Astrocyte (in vitro differentiated cells and primary cell): ENCODE measurements around the gene APBB1IP. TPM values are rescaled to one million over a fixed set of nuclear protein-coding genes. Genes with fewer than 3 reads are reported as not detected.
"Not testable (repeated sequence)": the region's sequence is repeated elsewhere in the genome, so short reads cannot be mapped to it uniquely, and the experiment has no call there.

Source experiments
- DNase-seq: peaks from one replicate; pipeline ENCODE4 v3.0.0-alpha.2; 2010; ENCODE audit warnings: low read depth
- FAIRE-seq: peaks from 2 replicates; lab custom pipeline; 2011; peaks lifted over from hg19 to GRCh38; lab: Jason Lieb, UNC
- H2AFZ ChIP-seq: 2 replicates; pipeline ENCODE4 v1.6.0; 2012; ENCODE audit warnings: low read depth, low read length, inconsistent platforms
- H3K27ac ChIP-seq: 2 replicates; pipeline ENCODE4 v1.5.1; 2011; ENCODE audit warnings: low read depth, low read length, inconsistent platforms
- H3K27me3 ChIP-seq: 2 replicates; pipeline ENCODE4 v1.6.0; 2011; ENCODE audit warnings: low read length, inconsistent platforms; ENCODE audit not compliant: insufficient read depth
- H3K36me3 ChIP-seq: 2 replicates; pipeline ENCODE4 v1.5.1; 2011; ENCODE audit warnings: low read length, inconsistent platforms; ENCODE audit not compliant: insufficient read depth
- H3K4me1 ChIP-seq: 2 replicates; pipeline ENCODE4 v1.5.1; 2011; ENCODE audit warnings: low read length, inconsistent platforms; ENCODE audit not compliant: insufficient read depth
- H3K4me2 ChIP-seq: 2 replicates; pipeline ENCODE4 v1.6.0; 2012; ENCODE audit warnings: low read length, inconsistent platforms
- H3K4me3 ChIP-seq: 2 replicates; pipeline ENCODE4 v1.5.1; 2011; ENCODE audit warnings: low read depth, mild to moderate bottlenecking, low read length, inconsistent platforms; ENCODE audit not compliant: insufficient read depth
- H3K79me2 ChIP-seq: 2 replicates; pipeline ENCODE4 v1.6.0; 2012; ENCODE audit warnings: mild to moderate bottlenecking, low read length, inconsistent platforms; ENCODE audit not compliant: insufficient read depth
- H3K9ac ChIP-seq: 2 replicates; pipeline ENCODE4 v1.6.0; 2012; ENCODE audit warnings: mild to moderate bottlenecking, low read length, inconsistent platforms
- H3K9me3 ChIP-seq: 2 replicates; pipeline ENCODE4 v1.5.1; 2012; ENCODE audit warnings: low read depth, mild to moderate bottlenecking, low read length, inconsistent platforms; ENCODE audit not compliant: insufficient read depth
- H4K20me1 ChIP-seq: 2 replicates; pipeline ENCODE4 v1.6.0; 2012; ENCODE audit warnings: low read length, inconsistent platforms; ENCODE audit not compliant: insufficient read depth
- H3K27ac Mint-ChIP-seq: one replicate; pipeline ENCODE4 v1.8.0; 2021; ENCODE audit warnings: mild to moderate bottlenecking, mixed read lengths; ENCODE audit not compliant: unreplicated experiment
- H3K27me3 Mint-ChIP-seq: one replicate; pipeline ENCODE4 v1.8.0; 2021; ENCODE audit warnings: low read depth, mixed read lengths; ENCODE audit not compliant: unreplicated experiment
- H3K36me3 Mint-ChIP-seq: one replicate; pipeline ENCODE4 v1.8.0; 2021; ENCODE audit warnings: low read depth, mixed read lengths; ENCODE audit not compliant: unreplicated experiment
- H3K4me1 Mint-ChIP-seq: one replicate; pipeline ENCODE4 v1.8.0; 2021; ENCODE audit warnings: low read depth, mixed read lengths; ENCODE audit not compliant: unreplicated experiment
- H3K4me3 Mint-ChIP-seq: one replicate; pipeline ENCODE4 v1.8.0; 2021; ENCODE audit warnings: mild to moderate bottlenecking, moderate library complexity, mixed read lengths; ENCODE audit not compliant: unreplicated experiment
- H3K9me3 Mint-ChIP-seq: one replicate; pipeline ENCODE4 v1.8.0; 2021; ENCODE audit warnings: mild to moderate bottlenecking, mixed read lengths; ENCODE audit not compliant: unreplicated experiment
- EZH2 ChIP-seq: IDR thresholded peaks from 2 replicates; pipeline ENCODE4 v1.6.1; 2012; ENCODE audit warnings: mild to moderate bottlenecking, low read length, inconsistent platforms; ENCODE audit not compliant: insufficient read depth
- total RNA-seq: library from RNA; stranded (reverse); gene quantifications from 2 replicates; pipeline ENCODE4 v1.2.1, GENCODE V29; 2021
- TF ChIP-seq, protein P1 (sequence below): IDR thresholded peaks from 2 replicates; pipeline ENCODE4 v1.5.1; 2011; ENCODE audit warnings: low read depth, mild to moderate bottlenecking, inconsistent platforms, low read length, moderate library complexity; ENCODE audit not compliant: insufficient read depth

The APBB1IP gene
- total RNA-seq, 1 donor from 2014 or later, result 0.23 TPM

DNA sequence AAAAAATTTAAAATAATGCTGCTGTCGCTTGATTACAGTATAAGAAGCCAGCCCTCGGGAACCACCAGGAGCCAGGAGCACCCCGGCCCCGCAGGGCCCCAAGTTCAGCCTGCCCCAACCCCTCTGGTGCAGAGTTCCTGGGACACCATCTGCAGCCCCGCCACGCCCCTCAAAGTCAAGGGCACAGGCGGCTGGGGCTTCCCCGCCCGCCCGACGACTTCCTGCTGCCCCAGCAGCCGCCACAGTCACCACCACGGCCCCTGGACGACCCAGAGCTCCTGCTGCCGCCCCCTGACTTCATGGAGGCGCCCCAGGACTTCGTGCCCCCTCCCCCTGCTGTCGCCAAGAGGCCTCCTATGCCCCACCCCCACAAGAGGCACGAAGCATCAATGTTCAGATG lies 155.8 kb downstream of the APBB1IP start:
- no peaks in the 10 kb centered on the region for H3K27me3 Mint-ChIP-seq
- Histone ChIP-seq H3K4me2 (no peak overlapping the region), H2AFZ (no peak overlapping the region), H3K27ac (no peak overlapping the region), H3K36me3 (no peaks in the 10 kb centered on the region), H3K27me3 (no peaks in the 10 kb centered on the region), H4K20me1 (no peaks in the 10 kb centered on the region), H3K79me2 (no peaks in the 10 kb centered on the region), H3K4me3 (no peak overlapping the region), H3K4me1 (no peaks in the 10 kb centered on the region), H3K9me3 (no peaks in the 10 kb centered on the region), H3K9ac (no peak overlapping the region)
- no peaks in the 10 kb centered on the region for H3K36me3 Mint-ChIP-seq
- no peak for FAIRE-seq
- no peak overlapping the region for H3K27ac Mint-ChIP-seq
- no peak for DNase-seq
- no peaks in the 10 kb centered on the region for H3K4me1 Mint-ChIP-seq
- H3K4me3 Mint-ChIP-seq, result no peak overlapping the region
- no peak for TF ChIP-seq EZH2
- TF ChIP-seq, protein P1, sequence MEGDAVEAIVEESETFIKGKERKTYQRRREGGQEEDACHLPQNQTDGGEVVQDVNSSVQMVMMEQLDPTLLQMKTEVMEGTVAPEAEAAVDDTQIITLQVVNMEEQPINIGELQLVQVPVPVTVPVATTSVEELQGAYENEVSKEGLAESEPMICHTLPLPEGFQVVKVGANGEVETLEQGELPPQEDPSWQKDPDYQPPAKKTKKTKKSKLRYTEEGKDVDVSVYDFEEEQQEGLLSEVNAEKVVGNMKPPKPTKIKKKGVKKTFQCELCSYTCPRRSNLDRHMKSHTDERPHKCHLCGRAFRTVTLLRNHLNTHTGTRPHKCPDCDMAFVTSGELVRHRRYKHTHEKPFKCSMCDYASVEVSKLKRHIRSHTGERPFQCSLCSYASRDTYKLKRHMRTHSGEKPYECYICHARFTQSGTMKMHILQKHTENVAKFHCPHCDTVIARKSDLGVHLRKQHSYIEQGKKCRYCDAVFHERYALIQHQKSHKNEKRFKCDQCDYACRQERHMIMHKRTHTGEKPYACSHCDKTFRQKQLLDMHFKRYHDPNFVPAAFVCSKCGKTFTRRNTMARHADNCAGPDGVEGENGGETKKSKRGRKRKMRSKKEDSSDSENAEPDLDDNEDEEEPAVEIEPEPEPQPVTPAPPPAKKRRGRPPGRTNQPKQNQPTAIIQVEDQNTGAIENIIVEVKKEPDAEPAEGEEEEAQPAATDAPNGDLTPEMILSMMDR, result no peak
- no peaks in the 10 kb centered on the region for H3K9me3 Mint-ChIP-seq

DNA sequence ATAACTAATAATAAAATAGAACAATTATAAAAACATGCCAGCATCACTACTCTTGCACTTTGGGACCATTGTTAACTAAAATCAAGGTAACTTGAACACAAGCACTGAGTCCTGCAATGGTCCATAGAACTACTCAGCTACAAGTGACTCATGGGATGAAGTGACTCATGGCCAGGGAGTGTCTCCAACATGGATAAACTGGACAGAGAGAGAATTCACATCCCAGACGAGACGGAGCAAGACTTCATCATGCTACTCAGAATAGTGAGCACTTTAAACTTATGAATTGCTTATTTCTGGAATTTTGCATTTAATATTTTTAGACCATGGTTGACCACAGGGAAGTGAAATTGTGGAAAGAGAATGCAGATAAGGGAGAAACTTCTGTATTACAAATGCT lies 165.1 kb downstream of the APBB1IP start:
- H3K4me1 Mint-ChIP-seq, H4K20me1 ChIP-seq, H3K9me3 Mint-ChIP-seq, H3K4me3 Mint-ChIP-seq, H3K4me1 ChIP-seq, H3K4me2 ChIP-seq, H3K27me3 ChIP-seq, H3K9ac ChIP-seq, H3K9me3 ChIP-seq, H3K27me3 Mint-ChIP-seq, H3K27ac Mint-ChIP-seq, H3K4me3 ChIP-seq, H2AFZ ChIP-seq, H3K36me3 ChIP-seq, H3K79me2 ChIP-seq, H3K27ac ChIP-seq, H3K36me3 Mint-ChIP-seq: not testable (repeated sequence)
- DNase-seq, result peak; percentile 36
- FAIRE-seq, result peak; percentile 78

DNA sequence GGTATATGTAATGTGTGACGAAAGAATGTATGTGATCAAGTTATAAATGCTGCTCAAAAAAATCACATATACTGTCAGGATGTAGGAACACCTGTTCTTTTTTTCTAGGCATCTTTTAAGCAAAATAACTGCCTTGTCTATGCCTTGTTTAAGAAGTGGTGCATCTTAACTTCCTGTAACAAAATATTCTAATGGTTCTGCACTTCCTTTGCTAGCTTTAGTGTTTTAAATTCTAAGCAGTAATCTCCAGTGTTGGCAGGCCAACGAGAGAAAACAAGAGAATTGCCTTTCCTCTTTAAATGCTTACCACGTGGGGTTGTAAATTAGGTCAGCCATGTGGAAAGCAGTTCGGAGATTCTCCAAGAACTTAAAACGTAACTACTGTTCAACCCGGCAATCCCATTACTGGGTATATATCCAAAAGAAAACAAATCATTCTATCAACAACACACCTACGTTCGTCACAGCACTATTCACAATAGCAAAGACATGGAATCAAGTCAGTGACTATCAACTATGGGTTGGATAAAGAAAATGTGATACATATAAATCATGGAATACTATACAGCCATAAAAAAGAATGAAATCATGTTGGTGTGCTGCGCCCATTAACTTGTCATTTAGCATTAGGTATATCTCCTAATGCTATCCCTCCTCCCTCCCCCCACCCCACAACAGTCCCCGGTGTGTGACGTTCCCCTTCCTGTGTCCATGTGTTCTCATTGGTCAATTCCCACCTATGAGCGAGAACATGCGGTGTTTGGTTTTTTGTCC lies 166.4 kb downstream of the APBB1IP start:
- not testable (repeated sequence) for H3K4me3 ChIP-seq, H3K27me3 Mint-ChIP-seq, H3K9me3 Mint-ChIP-seq, H3K9me3 ChIP-seq, H2AFZ ChIP-seq, H4K20me1 ChIP-seq, H3K27ac ChIP-seq, H3K27ac Mint-ChIP-seq, H3K36me3 ChIP-seq, H3K4me1 ChIP-seq, DNase-seq, FAIRE-seq, H3K4me2 ChIP-seq, H3K4me1 Mint-ChIP-seq, H3K4me3 Mint-ChIP-seq, H3K27me3 ChIP-seq, H3K9ac ChIP-seq, H3K36me3 Mint-ChIP-seq, H3K79me2 ChIP-seq
